ENCODE results near the gene NRSN2.
"Not testable (repeated sequence)": the region's sequence is repeated elsewhere in the genome, so short reads cannot be mapped to it uniquely, and the experiment has no call there.

Gene NRSN2

DNA sequence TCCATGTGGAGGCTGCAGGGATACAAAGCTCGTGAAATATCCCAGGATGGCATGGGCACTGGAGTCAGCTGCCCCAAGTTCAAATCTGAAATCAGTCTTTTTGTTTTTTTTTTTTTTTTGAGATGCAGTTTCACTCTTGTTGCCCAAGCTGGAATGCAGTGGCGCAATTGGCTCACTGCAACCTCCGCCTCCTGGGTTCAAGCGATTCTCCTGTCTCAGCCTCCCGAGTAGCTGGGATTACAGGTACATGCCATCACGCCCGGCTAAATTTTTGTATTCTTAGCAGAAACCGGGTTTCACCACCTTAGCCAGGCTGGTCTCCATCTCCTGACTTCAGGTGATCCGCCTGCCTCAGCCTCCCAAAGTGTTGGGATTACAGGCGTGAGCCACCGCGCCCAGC is 30.7 kb downstream of the NRSN2 start:
- not testable (repeated sequence) for DNase-seq

DNA sequence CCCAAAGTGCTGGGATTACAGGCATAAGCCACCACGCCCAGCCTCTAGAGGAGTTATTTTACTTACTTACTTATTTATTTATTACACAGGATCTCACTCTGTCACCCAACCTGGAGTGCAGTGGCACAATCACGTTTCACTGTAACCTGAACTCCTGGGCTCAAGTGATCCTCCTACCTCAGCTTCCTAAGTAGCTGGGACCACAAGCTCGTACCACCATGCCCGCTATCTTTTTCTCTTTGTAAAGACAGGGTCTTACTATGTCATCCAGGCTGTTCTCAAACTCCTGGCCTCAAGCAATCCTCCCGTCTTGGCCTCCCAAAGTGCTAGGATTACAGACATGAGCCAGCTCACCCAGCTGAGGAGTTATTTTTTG is 32.0 kb downstream of the NRSN2 start:
- no peak for DNase-seq

DNA sequence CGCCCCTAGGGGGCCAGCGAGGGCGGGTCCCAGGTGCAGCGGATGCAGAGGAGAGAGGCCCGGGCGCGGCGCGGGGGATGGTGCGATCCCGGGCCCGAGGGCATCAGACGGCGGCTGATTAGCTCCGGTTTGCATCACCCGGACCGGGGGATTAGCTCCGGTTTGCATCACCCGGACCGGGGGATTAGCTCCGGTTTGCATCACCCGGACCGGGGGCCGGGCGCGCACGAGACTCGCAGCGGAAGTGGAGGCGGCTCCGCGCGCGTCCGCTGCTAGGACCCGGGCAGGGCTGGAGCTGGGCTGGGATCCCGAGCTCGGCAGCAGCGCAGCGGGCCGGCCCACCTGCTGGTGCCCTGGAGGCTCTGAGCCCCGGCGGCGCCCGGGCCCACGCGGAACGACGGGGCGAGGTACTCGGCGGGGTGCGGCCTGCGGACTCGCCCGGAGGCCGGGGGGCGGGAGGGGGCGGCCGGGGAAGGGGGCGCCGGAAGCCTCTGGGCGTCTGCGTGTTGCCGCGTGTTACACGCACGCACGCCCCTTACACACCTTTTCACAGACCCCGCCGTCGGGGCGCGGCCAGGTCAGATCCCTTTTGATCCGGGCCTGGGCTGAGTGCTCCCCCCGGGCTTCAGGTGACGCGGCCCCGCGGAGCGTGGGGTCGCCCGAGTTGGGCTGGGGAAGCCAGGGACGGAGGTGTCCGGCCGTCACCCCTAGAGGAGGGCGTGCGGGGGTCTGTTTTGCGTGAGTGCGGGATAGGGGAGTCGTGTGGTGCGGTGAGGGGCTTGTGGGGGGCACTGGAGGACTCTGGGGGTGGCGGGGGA is 34.1 kb downstream of the NRSN2 start:
- peak; percentile 46 for DNase-seq

GRCh38 chr20:381581-382290 is 34.8 kb downstream of the NRSN2 start:
- no peak for DNase-seq

GRCh38 chr20:382291-383115 is 35.6 kb downstream of the NRSN2 start:
- DNase-seq, result no peak

- DNase-seq, result no peak
These were observed 37.0 kb downstream of the NRSN2 start for GRCh38 chr20:383889-384288.

- no peak for DNase-seq
These were observed 37.8 kb downstream of the NRSN2 start for GRCh38 chr20:384723-385122.

DNA sequence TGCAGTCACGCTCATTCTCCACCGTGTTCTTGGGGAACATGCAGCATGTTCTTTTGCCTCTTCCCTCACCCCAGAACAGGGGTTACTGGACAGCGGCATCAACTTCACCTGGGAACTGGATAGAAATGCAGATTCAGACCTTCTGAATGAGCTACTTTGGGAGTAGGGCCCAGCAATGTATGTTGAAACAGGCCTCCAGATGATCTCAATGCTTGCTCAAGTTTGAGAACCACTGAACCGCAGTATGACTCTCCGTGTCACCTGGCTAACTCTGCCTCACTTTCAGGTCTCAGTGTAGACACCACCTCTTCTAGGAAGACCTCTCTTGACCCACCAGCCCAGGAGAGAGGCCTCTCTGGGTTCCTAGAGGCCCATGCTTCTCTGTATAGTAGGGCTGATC is 38.5 kb downstream of the NRSN2 start:
- no peak for DNase-seq

GRCh38 chr20:386634-387033 is 39.7 kb downstream of the NRSN2 start:
- DNase-seq, result not testable (repeated sequence)

- DNase-seq, result no peak
These were observed 40.6 kb downstream of the NRSN2 start for GRCh38 chr20:387520-387919.

GRCh38 chr20:388034-388994 is 41.4 kb downstream of the NRSN2 start:
- DNase-seq, result no peak

DNA sequence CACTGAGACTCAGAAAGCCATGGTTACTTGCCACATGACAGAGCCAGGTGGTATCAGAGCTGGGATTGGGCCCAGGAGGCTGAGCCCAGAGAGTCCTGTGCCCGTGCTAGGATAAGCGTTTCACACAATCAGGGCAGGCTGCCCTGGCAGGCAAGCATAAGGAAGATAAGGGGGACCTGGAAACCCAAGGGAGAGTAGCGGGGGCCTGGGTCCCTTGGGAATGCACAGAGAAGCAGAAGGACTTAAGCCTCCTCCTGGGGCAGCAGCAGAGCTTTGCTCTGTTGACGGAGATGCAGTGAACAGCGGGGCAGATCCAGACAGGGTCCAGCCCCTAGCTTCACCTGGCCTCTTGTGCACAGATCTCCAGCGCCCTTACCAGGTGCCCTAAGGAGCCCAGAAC is 42.3 kb downstream of the NRSN2 start:
- DNase-seq, result no peak

DNA sequence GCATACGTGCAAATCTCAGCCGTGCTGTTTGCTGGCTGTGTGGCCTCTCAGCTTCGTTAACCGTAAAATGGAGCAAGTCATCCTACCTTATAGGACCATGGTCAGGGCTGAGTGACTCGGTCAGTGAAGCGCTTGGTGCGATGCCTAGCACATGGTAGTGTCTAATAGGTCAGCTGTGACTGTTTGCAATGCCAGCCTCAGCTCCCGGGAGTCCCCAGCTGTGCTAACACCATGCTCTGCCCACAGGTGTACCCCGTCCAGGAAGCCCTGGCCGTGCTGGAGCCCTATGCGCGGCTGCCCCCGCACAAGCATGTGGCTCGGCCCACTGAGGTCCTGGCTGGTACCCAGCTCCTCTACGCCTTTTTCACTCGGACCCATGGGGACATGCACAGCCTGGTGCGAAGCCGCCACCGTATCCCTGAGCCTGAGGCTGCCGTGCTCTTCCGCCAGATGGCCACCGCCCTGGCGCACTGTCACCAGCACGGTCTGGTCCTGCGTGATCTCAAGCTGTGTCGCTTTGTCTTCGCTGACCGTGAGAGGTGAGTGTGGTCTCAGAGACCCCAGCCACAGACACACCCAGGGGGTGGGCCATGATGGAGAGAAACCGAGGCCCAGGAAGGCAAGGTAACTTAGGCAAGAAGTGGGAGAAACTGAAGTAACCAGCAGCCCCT is 44.3 kb downstream of the NRSN2 start:
- DNase-seq, result no peak

- DNase-seq, result not testable (repeated sequence)
These were observed 46.4 kb downstream of the NRSN2 start for GRCh38 chr20:393296-393695.

DNA sequence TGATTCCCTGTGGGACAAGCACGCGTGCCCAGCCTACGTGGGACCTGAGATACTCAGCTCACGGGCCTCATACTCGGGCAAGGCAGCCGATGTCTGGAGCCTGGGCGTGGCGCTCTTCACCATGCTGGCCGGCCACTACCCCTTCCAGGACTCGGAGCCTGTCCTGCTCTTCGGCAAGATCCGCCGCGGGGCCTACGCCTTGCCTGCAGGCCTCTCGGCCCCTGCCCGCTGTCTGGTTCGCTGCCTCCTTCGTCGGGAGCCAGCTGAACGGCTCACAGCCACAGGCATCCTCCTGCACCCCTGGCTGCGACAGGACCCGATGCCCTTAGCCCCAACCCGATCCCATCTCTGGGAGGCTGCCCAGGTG is 49.3 kb downstream of the NRSN2 start:
- DNase-seq, result no peak

DNA sequence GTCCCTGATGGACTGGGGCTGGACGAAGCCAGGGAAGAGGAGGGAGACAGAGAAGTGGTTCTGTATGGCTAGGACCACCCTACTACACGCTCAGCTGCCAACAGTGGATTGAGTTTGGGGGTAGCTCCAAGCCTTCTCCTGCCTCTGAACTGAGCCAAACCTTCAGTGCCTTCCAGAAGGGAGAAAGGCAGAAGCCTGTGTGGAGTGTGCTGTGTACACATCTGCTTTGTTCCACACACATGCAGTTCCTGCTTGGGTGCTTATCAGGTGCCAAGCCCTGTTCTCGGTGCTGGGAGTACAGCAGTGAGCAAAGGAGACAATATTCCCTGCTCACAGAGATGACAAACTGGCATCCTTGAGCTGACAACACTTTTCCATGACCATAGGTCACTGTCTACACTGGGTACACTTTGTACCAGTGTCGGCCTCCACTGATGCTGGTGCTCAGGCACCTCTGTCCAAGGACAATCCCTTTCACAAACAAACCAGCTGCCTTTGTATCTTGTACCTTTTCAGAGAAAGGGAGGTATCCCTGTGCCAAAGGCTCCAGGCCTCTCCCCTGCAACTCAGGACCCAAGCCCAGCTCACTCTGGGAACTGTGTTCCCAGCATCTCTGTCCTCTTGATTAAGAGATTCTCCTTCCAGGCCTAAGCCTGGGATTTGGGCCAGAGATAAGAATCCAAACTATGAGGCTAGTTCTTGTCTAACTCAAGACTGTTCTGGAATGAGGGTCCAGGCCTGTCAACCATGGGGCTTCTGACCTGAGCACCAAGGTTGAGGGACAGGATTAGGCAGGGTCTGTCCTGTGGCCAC is 49.9 kb downstream of the NRSN2 start:
- DNase-seq, result no peak

DNA sequence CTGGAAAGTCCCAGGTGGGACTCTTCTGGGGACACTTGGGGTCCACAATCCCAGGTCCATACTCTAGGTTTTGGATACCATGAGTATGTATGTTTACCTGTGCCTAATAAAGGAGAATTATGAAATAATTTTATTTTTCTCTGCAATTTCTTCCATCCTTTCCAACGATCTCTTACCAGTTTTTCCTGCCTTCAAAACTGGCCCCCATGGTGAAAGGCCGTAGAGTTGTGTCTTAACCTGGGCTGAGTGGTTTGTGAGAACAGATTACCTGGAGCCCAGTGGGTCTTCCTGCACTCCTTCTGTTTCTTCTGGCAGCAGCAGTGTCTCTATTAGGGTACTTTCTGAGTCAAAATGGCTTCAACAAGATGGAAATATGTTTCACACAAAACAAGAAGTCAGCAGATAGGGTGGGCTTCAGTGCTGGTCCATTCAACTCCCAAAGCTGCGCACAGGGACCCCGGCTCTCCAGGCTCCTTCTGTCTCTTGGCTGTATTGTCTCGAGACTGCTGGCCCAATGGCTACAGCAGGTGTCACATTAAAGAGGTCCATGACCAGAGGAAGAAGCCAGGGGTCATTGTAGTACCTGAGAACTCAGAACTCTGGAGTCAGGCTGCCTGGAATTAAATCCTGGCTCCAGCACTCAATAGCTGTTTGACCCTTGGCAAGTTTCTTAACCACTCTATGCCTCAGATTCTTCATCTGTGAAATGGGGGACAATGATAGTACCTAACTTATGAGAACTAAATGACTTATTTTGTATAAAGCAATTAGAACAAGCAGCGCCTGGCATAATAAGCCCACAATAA is 50.7 kb downstream of the NRSN2 start:
- DNase-seq, result no peak

GRCh38 chr20:399182-399707 is 52.3 kb downstream of the NRSN2 start:
- DNase-seq, result no peak

GRCh38 chr20:400128-400453 is 53.2 kb downstream of the NRSN2 start:
- no peak for DNase-seq
